GM18498 (cell line): Measurements from ENCODE around the gene PCNX3.

Source experiments
- ATAC-seq: cut with Tn5 transposase; IDR thresholded peaks from one replicate; pipeline ENCODE4 v1.9.1; 2021; ENCODE audit warnings: mild to moderate bottlenecking, moderate library complexity; ENCODE audit not compliant: unreplicated experiment

The PCNX3 gene

DNA sequence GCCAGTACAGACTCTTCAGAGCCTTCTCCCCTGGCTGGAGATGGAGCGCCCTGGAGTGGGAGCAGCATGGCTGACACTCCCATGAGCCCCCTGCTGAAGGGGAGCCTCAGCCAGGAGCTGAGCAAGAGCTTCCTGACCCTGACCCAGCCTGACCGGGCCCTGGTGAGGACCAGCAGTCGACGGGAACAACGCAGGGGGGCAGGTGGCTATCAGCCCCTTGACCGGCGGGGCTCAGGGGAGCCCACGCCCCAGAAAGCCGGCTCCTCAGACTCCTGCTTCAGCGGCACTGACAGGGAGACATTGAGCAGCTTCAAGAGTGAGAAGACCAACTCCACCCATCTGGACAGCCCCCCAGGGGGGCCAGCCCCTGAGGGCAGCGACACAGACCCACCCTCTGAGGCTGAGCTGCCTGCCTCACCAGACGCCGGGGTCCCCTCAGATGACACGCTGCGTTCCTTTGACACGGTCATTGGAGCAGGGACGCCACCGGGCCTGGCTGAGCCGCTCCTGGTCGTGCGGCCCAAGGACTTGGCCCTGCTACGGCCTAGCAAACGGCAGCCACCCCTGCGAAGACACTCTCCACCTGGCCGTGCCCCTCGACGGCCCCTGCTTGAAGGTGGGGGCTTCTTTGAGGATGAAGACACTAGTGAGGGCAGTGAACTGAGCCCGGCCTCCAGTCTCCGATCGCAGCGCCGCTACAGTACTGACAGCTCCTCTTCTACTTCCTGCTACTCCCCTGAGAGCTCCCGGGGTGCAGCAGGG, 2.6 kb downstream of the PCNX3 start:
- no peak for ATAC-seq

DNA sequence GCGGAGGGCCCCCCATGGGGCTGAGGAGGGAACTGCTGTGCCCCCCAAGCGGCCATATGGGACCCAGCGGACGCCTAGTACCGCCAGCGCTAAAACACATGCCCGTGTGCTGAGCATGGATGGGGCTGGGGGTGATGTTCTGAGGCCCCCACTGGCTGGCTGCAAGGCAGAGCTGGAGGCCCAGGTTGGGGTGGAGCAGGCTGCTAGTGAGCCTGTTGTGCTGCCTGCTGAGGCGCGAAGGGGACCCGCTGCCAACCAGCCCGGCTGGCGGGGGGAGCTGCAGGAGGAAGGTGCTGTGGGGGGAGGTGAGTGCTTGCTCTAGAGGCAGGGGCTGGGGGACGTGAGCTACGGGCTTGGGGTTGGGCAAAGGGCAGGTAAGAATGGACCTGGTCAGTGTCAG, 3.2 kb downstream of the PCNX3 start:
- ATAC-seq: no peak

DNA sequence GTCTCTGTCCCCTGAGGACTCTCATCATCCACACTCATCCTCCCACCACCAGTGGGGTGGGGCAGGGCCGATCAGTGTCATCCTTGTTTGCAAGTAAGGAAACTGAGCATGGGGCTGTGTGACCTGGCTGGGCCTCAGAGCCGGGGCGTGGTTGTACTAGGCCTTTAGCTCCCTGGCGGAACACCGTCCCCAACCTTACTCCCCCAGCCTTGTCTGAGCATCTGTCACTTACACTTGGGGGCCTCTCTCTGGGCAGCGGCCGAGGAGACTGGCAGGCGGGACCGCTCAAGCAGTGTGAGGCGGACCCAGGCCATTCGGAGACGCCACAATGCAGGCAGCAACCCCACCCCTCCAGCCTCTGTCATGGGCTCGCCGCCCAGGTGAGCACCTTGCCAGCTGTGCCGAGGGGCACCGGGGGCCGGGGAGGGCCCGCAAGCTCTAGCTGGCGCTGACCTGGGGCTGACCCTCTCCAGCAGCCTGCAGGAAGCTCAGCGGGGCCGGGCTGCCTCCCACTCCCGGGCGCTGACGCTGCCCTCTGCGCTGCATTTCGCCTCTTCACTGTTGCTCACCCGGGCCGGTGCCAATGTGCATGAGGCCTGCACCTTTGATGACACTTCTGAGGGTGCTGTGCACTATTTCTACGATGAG, 3.8 kb downstream of the PCNX3 start:
- ATAC-seq: no peak

DNA sequence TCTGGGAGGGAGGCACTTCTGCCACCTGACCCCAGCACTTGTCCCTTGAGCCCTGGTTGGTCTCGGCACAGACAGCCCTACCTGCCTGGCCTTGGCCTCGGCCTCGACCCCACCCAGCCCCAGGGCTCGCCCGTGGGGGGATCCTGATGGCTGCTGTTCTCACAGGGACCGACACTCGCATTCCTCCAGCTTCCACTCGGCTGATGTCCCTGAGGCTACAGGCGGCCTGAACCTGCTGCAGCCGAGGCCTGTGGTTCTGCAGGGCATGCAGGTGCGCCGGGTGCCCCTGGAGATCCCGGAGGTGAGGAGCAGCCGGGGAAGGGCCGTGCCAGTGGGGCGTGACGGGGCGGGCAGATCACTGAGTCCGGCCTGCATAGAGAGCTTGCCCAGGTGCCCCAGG, 5.1 kb downstream of the PCNX3 start:
- ATAC-seq: no peak

GRCh38 chr11:65621460-65621859, 5.9 kb downstream of the PCNX3 start:
- ATAC-seq: no peak

DNA sequence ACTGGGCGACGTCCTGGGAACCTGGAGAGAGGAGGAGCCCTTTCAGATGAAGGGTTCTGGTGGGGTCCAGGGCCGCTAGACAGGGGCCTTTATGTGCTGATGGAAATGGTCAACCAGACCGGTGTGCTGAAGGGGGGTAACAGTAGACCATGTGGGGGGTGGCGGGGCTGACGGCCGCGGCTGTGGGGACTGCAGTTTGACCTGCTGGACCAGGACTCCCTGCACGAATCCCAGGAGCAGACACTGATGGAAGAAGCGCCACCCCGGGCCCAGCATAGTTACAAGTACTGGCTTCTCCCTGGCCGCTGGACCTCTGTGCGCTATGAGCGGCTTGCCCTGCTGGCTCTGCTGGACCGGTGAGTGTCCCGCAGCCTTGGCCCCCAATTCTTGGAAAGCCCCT, 6.4 kb downstream of the PCNX3 start:
- no peak for ATAC-seq

DNA sequence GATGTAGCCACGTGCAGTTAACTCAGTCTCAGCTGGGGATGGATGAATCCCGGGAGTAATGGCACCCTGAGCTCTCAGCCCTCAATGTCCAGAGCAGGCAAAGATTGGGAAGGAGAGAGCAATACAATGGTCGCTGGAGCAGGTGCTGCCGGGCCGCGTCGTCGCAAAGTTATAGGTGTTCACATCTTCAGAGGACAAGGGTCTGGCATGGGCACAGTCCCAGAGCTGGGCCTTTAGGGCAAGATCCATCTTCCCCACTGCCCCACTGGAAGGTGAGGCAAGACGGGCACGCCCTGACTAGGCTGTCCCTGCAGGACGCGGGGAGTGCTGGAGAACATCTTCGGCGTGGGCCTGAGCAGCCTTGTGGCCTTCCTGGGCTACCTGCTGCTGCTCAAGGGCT, 7.6 kb downstream of the PCNX3 start:
- ATAC-seq: no peak

GRCh38 chr11:65623852-65624616, 8.5 kb downstream of the PCNX3 start:
- ATAC-seq: no peak

DNA sequence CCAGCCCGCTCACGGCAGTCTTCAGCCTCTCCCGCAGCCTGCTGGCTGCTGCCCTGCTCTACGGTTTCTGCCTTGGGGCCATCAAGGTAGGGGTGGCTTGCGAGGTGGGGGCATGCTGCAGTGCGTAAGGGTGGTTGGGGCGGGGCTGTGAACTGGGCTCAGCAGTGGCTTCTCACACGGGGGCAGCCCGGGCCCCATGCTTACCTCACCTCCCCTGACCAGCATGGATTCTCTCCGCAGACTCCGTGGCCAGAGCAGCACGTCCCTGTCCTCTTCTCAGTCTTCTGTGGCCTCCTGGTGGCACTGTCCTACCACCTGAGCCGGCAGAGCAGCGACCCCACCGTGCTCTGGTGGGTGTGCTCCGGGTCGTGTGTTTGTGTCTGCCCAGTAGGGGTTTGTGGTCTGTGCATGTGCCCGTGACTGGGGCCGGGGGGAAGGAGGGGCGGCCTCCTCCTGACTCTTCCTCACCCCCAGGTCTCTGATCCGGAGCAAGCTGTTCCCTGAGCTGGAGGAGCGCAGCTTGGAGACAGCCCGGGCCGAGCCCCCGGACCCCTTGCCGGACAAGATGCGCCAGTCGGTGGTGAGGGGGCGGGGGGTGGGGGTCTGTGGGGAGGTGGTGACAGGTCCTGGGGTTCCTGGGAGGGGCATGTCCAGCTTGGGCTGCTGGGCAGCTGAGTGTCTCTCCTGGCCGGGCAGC, 9.5 kb downstream of the PCNX3 start:
- ATAC-seq: no peak

DNA sequence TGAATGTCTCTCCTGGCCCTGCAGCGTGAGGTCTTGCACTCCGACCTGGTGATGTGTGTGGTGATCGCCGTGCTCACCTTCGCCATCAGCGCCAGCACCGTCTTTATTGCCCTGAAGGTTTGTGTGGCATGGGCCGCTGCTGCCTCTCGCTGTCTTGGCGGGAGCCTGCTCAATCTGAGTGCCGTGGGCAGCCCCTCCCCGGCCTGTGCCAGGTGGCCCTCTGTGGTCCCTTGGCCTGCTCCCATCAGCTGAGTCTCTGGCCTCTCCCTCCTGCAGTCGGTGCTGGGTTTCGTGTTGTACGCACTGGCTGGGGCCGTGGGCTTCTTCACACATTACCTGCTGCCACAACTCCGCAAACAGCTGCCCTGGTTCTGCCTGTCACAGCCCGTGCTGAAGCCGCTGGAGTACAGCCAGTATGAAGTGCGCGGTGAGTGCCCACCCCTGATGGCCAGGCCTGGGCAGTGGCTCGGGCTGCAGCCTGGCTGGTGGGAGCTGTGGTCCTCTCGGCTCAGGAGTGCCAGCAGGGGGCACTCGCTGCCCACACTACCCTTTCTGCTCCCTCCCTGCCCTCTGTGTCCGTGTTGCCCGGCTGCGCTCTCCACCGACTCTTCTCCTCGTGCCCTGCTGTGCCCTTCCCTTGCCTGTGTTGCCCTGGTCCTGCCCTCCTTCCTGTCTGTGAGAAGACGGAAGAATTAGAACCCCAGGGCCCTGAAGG, 10.2 kb downstream of the PCNX3 start:
- ATAC-seq: no peak

GRCh38 chr11:65627202-65627601, 11.6 kb downstream of the PCNX3 start:
- ATAC-seq: no peak

- ATAC-seq: no peak
Measured at GRCh38 chr11:65629579-65629978, 14.0 kb downstream of the PCNX3 start.

DNA sequence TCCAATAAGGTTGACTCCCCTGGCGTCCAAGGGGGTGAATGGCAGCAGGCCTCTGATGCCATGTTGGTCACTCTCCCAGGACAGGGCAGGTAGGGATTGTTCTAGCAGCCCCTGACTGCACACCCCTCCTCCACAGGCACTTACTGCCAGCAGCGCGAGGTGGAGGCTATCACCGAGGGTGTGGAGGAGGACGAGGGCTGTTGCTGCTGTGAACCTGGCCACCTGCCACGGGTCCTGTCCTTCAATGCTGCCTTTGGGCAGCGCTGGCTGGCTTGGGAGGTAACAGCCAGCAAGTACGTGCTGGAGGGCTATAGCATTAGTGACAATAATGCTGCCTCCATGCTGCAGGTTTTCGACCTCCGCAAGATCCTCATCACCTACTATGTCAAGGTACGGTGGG, 14.6 kb downstream of the PCNX3 start:
- ATAC-seq: no peak

DNA sequence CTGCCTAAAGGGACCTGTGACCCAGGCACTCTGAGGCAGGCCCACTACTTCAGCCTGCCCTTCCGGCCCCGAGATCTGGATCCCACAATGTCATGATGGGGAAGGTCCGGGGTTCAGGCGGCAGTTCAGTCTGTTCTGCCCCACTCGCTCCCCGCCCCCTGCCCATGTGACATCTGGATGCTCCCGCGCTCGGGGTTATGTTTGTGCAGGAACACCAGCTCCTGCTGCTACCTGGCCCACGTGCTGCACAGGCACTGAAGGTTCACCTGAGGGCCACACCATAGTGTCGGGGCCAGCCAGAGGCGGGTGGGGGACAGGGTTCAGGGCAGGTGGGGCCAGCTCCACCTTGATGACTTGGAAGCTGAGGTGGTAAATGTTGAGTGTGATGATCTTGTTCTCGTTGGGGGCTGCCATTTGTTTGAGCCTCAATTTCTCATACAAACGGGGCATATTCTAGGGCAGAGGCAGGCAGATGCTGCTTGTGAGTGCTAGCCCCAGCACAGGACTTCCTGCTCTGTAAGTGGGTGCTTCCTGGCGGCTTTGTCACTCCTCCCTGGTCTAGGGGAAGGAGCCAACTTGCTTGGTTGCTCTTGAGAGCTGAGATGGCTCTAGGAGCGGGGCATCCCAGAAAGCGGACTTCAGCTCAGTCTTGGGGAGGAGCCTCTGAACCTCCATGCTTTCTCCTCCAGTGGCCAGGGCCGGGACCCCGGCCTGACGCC, 18.0 kb downstream of the PCNX3 start:
- no peak for ATAC-seq

DNA sequence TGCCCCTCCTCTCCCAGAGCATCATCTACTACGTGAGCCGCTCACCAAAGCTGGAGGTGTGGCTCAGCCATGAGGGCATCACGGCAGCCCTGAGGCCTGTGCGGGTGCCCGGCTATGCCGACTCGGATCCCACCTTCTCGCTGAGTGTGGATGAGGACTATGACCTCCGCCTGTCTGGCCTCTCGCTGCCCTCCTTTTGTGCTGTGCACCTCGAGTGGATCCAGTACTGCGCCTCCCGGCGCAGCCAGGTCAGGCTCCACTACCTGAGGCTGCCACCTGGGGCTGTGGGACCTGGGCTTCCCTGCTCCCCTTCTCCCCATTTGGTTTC, 18.5 kb downstream of the PCNX3 start:
- ATAC-seq: no peak

DNA sequence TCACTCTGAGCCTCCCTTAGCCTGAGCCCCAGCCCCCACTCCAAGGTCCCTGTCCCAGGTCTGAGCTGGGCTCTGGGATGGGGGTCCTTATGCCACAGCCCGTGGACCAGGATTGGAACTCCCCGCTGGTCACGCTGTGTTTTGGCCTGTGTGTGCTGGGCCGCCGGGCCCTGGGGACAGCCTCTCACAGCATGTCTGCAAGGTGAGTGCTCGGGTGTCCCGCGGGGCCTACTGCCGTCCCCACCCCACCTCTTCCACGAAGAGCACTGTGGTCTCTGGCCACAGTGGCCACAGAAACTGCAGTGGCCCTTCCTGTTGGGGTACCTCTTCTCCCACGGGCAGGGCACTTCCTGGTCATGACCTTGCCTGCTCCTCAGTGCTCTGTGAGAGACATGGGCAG, 18.9 kb downstream of the PCNX3 start:
- ATAC-seq: no peak

DNA sequence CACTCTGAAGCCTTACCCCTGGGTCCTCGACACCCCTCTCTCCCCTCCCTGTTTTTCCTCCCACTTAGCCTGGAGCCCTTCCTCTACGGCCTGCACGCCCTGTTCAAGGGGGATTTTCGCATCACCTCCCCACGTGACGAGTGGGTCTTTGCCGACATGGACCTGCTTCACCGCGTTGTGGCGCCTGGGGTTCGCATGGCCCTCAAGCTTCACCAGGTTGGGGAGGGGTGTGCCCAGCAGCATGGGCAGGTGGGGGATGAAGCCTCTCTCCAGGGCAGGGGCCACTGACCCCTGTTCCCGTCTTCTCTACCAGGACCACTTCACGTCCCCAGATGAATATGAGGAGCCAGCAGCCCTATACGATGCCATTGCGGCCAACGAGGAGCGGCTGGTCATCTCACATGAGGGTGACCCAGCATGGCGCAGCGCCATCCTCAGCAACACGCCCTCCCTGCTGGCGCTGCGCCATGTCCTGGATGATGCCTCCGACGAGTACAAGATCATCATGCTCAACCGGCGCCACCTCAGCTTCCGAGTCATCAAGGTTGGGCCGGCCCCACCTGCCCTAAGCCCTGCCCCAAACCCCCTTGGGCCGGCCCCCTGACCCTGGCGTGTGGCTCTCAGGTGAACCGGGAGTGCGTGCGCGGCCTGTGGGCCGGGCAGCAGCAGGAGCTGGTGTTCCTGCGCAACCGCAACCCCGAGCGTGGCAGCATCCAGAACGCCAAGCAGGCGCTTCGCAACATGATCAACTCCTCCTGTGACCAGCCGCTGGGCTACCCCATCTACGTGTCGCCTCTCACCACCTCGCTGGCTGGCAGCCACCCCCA, 19.5 kb downstream of the PCNX3 start:
- no peak for ATAC-seq

GRCh38 chr11:65636108-65637031, 20.8 kb downstream of the PCNX3 start:
- ATAC-seq: no peak
